Superior temporal gyrus (tissue), 1 donor: ENCODE measurements around the gene PDE4D.
A peak's percentile ranks its signal among the peaks of the same experiment; 100 is the strongest.

Experiments used
- DNase-seq: peaks from one replicate; pipeline ENCODE4 v3.0.0-alpha.2; 2016; ENCODE audit errors: extremely low spot score

Gene PDE4D

DNA sequence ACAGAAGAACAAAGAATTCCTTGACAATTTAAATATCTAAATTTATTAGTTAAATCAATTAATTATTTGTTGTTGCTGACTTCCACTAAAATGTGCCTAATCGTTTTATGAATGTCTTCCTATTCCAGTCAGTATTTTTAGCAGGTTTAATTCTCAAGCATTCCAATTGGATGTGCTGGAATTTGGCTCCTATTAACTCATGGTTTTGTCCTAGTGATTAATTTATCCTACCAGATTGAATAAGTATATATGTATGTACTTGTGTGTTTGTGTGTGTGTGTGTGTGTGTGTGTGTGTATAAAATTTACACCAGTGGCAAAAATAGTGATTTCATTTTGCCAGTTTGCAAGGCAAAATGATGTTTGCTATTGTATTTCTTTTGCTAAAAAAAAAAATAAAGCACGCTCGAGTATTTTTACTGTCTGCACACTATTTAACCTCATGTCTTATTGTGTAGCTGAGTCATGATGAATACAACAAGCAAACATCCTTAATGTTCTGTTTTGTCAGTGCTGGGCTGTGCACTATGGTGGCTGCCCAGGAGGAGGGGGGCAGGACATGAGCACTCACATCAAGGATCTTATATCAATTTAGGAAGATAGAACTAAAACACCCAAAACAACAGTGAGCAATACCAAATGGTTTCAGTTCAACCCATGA is 375.5 kb downstream of the PDE4D start:
- DNase-seq, result no peak

DNA sequence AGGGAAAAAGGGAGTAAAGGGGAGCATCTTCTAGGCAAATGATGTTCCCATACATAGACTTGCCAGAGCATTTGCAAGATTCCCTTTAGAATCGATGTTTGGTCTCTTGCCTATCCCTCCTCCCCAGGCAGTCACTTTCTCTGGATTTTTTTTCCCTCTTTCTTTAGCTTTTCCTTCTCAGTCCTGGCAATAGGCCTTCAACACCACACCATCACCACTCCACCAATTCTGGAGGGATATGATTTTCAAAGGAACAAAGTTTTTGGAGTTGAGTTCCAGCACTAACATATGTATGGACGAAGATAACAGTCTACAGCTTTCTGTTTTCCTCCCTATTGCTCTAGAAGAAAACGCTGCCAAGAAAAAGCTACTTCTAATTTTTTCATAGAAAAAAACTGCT is 377.4 kb downstream of the PDE4D start:
- DNase-seq, result no peak

DNA sequence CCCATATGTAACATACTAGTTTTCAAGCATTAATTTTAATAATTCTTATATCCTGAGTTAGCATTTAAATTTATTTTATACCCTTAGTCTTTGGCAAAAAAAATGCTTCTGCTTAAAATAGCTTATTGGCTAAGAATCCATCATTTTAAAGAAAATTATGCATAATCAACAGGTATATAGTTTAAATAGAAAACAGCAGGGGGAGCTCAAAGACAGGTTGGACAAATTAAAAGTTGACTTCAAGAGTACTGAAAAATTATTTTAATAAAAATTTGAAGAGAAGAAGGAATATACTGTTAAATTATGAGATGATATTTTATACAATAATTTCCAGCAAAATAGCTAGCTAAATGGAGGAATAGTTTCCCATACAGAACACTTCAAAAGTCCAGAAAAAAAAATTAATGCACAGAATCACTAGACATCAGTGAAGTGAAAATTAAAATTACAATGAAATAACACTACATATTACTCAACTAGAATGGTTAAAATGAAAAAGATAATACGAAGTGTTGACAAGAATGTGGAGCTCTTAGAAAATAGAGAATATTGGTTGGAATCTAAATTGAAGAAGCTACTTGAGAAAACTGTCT is 387.1 kb downstream of the PDE4D start:
- peak; percentile 64 for DNase-seq

GRCh38 chr5:59504043-59504442 is 389.5 kb downstream of the PDE4D start:
- DNase-seq, result no peak

DNA sequence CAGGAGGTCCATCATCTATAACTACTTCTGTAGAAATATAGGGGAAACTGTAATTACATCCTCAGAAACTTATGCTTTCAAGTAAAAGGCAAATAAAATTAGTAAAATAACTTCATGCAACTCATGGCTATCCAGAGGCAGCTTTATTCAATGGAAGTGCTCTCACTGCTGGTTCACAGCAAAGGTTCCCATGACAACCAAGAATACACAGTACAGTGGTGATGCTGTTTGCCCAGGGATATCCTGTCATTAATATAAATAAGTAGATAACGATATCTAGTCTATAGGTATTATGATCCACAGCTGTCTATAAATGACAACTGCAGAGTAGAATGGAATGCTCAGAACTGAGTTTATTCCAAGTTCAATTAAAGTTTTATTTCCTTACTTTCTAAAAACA is 390.3 kb downstream of the PDE4D start:
- DNase-seq, result no peak

DNA sequence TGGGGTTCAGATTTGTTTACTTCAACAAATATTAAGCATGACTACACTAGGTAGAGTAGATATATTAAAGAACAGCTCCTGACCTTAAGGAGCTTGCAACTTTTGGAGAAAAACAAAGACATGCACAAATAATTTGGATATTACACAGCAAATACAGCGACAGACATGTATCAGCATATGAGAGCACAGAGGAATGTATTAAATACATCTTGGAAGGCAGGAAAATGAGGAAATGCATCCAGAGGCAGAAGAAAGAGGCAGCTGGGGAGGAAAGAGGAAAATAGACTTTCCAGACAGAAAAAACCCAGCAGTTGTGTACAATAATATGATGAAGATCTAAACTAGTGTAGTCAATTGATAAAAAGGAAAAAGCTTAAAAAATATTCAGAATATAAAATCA is 392.2 kb downstream of the PDE4D start:
- no peak for DNase-seq

- DNase-seq, result no peak
Observed at GRCh38 chr5:59500014-59500413, 393.5 kb downstream of the PDE4D start.

DNA sequence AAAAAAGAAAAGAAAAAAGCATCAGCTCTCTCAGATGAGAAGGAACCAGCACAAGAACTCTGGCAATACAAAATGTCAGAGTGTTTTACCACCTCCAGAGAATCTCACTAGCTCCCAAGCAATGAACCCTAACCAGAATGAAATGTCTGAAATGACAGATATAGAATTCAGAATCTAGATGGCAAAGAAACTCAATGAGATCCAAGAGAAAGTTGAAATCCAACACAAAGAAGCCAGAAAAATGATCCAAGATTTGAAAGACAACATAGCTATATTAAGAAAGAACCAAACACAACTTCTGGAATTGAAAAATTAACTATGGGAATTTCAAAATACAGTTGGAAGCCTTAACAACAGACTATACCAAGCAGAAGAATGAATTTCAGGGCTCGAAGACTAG is 396.3 kb downstream of the PDE4D start:
- DNase-seq, result no peak

DNA sequence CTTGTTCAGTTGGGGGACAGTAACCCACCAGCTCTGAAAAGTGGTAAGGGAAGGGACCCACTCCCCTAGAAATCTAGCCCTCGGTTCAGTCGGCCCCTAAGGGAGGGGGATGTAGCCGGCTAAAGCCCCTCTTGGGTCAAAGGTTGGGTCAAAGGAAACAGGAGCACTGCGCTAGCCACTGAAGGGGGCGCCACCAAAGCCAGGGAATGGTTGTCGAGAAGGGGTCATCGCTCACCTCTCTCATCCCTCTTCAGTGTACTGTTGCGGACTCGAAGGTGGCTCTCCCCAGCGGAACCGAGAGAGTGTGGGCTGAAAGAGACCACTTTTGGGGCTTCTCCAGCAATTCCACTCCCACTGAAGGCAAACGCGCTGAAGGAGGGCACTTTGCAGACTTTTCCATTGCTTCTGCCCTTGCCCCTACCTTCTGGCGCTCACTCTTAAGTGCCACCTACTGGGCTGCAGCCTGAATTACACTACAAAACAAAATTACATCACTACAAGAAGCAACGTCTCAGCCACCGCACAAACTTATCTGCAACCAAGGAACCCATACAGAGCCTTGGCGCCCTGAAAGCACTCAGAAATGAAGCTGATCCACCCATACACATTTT is 396.9 kb downstream of the PDE4D start:
- DNase-seq, result no peak

GRCh38 chr5:59491945-59492344 is 401.6 kb downstream of the PDE4D start:
- no peak for DNase-seq

DNA sequence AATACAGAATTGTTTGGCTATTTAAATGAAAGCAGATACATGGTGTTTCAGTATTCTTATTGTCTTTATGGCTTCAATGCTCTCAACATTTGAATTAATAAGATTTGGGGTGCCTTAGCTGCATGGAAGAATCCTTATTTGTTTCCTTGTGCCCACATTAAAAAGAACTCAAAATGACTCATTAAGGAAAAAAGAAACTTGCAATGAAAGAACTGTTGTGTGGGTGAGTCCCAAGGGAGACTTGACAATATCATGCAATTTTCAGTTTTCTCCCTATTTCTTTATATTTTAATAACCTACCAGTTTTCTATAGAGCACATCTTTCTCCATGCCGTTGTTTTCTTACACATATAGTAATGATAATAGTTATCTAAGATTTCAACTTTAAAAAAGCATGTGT is 404.0 kb downstream of the PDE4D start:
- no peak for DNase-seq

GRCh38 chr5:59487772-59488729 is 405.5 kb downstream of the PDE4D start:
- peak; percentile 56 for DNase-seq

- no peak for DNase-seq
Observed at GRCh38 chr5:59487068-59487686, 406.3 kb downstream of the PDE4D start.

GRCh38 chr5:59486508-59486907 is 407.0 kb downstream of the PDE4D start:
- no peak for DNase-seq

DNA sequence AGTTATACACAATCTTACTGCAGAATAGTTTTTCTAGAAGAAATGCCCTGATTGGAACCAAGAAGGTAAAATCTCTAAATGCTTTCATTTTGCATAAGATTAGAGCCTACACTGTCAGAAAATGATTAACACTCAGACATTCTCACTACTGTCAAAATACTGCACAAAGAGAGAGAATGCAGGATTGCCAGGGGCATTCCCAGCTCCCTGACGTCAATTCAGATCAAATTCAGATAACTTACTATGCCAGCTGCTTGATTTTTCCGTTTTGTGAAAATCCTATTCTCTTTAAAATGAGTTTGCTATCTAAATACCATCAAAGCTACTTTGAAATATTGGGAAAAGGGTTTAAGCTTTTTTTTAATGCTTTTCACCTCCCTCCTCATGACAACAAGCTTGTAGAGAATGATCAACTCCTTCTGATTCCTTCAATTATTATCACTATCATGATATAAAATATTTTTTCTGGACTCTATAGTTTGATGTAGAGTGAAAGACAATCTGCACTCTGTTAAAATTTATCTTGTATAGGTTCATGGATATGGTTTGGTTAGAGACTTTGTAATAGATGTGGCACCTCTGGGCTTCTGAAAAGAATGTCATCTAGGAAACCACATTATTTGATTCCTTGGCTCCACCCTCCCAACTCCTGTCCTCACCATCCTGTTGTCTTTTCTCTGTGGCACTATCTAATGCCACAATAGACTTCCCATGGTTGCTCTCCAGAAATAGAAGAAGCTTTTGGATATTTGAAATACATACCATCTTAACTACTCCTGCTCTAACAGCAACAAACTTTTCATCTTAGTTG is 407.7 kb downstream of the PDE4D start:
- no peak for DNase-seq

- DNase-seq, result no peak
Observed at GRCh38 chr5:59485107-59485506, 408.4 kb downstream of the PDE4D start.

DNA sequence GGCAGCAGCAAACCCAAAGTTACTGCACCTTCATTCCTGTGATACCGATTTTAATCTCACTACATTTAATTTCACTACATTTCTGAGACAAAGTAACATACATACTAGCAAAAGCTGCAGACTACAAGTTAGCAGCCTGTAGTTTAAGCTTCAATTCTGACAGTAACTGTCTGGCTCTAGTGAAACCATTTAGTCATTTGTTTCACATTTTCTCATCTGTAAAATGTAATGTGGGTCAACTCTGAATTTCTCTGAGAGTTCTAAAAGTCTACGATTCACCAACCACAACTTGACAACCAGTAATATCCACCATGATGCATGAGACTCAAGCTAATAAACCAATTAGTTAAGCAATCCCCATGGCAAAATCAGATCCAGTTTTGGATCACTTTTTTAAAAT is 408.9 kb downstream of the PDE4D start:
- DNase-seq, result no peak

DNA sequence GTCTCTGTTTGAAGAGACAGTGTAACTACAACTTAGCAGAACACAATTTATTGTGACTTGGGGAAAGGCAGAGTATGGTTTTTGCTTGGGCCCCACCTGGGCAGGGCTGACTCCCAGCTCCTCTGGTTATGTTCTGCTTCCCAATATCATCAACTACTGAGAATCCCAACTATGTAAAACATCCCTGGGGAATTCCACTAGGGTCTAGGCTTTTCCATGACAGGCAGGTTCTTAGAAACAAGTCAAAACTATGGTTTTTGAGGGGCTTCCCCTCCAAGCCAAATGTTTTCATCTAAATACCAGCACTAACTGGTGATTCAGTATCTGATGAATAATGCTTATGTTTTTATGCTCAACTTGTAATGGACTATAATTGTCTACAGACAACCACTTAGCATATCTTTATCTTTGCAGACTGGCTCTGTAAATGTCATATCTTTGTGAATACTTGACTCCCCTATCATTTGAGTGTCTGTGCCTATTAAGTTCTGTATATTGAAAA is 409.5 kb downstream of the PDE4D start:
- DNase-seq, result no peak

- no peak for DNase-seq
Observed at GRCh38 chr5:59479086-59479485, 414.4 kb downstream of the PDE4D start.

DNA sequence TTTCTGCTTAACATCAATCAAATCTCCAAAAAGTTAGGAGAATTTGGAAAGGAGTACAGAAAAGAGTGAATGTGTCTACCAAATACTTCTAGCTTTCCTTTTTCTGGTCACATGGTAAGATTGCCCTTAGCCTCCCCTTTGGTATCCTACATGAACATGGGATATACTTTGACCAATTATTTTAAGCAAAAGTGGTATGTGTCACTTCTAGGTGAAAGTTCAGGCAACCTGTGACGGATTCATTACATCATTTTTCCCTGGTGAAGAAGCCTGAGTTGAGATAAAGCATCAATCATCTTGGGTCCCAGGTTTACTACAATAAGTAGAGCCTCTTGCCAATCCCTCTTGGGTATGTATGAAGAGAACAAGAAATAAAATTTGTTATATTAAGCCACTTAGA is 419.2 kb downstream of the PDE4D start:
- no peak for DNase-seq

- DNase-seq, result no peak
Observed at GRCh38 chr5:59473611-59474010, 419.9 kb downstream of the PDE4D start.
